Kidney (tissue), 14 donors: ENCODE results near the gene MYT1. TPM values are rescaled to one million over a fixed set of nuclear protein-coding genes. Genes with fewer than 3 reads are reported as not detected.
A peak's percentile ranks its signal among the peaks of the same experiment; 100 is the strongest.
"Not testable (repeated sequence)": the region's sequence is repeated elsewhere in the genome, so short reads cannot be mapped to it uniquely, and the experiment has no call there.

Experiments used
- DNase-seq, 5 donors: peaks; one replicate each; pipeline ENCODE4 v3.0.0-alpha.2; 2013 to 2020
- FAIRE-seq: peaks from 2 replicates; lab custom pipeline; 2012; peaks lifted over from hg19 to GRCh38; lab: Jason Lieb, UNC
- H3K27ac ChIP-seq, 2 donors: one replicate each; pipeline ENCODE4 v1.7.0; 2013; ENCODE audit warnings: low read depth in 2 of 2, low read length in 2 of 2, inconsistent platforms in 1 of 2
- H3K27me3 ChIP-seq: one replicate; pipeline ENCODE4 v1.7.1; 2013; ENCODE audit warnings: low read length, inconsistent platforms; ENCODE audit not compliant: control insufficient read depth, insufficient read depth
- H3K36me3 ChIP-seq, 3 donors: one replicate each; pipeline versions ENCODE4 v1.7.0 to v1.7.1; 2013; ENCODE audit warnings: low read length in 3 of 3, control low read depth in 1 of 3, inconsistent platforms in 1 of 3; ENCODE audit not compliant: insufficient read depth in 3 of 3, control insufficient read depth in 2 of 3
- H3K4me1 ChIP-seq, 3 donors: one replicate each; pipeline versions ENCODE4 v1.7.0 to v1.7.1; 2013; ENCODE audit warnings: low read length in 3 of 3, inconsistent platforms in 1 of 3, low read depth in 1 of 3; ENCODE audit not compliant: control insufficient read depth in 2 of 3, insufficient read depth in 2 of 3
- H3K4me3 ChIP-seq, 3 donors: one replicate each; pipeline versions ENCODE4 v1.7.0 to v1.8.1; 2013; ENCODE audit warnings: low read length in 3 of 3, control low read depth in 1 of 3, inconsistent platforms in 1 of 3
- H3K9ac ChIP-seq, 3 donors: one replicate each; pipeline versions ENCODE4 v1.7.0 to v1.7.1; 2013; ENCODE audit warnings: low read length in 3 of 3, control low read depth in 1 of 3, inconsistent platforms in 1 of 3
- H3K9me3 ChIP-seq, 3 donors: one replicate each; pipeline versions ENCODE4 v1.7.0 to v1.7.1; 2013; ENCODE audit warnings: low read length in 3 of 3, control low read depth in 1 of 3, inconsistent platforms in 1 of 3; ENCODE audit not compliant: control insufficient read depth in 2 of 3, insufficient read depth in 1 of 3
- CTCF ChIP-seq: IDR thresholded peaks from 3 replicates; pipeline ENCODE4 v1.5.1; 2012; ENCODE audit warnings: mild to moderate bottlenecking, moderate library complexity, borderline replicate concordance; ENCODE audit not compliant: insufficient read depth; ENCODE audit errors: extremely low read depth
- intact Hi-C: fragments of 100-400 bp; cut with DNase I; formaldehyde crosslinking; loops from one replicate; pipeline ENCODE4 v1.11.1; 2022
- polyA plus RNA-seq: library from polyadenylated mRNA; stranded (reverse); fragments of 350-450 nt; fragmentation: Illumina TruSeq; extraction: RNeasy Lipid Tissue Mini Kit (QIAGEN cat#74804); gene quantifications from one replicate; pipeline ENCODE4 v1.2.3, GENCODE V29; 2014; ENCODE audit warnings: low read depth, low replicate concordance; ENCODE audit not compliant: insufficient read depth
- total RNA-seq: library from RNA; stranded (reverse); fragmentation: NEBNext Ultra II Directional; extraction: Animal tissue kit (Norgen Biotek cat#: 25700); gene quantifications from one replicate; pipeline ENCODE4 v1.2.1, GENCODE V29; 2021
- donor health status: control.
- donor health status: control.
- donor health status: control.
- donor health status: control.
- donor health status: control.
- donor health status: DM: yes; HTN: yes; CAD: no.
- donor health status: Normal renal cell carcinoma (clear cell type).

The MYT1 gene
- total and polyA plus RNA-seq, 2 donors from 2014 or later = not detected

- Histone ChIP-seq H3K9me3 (no peaks in the 10 kb centered on the region), H3K4me1 (peaks cover 0 to 6% (median 0%) of the 10 kb centered on the region in 3 donors), H3K27me3 (no peaks in the 10 kb centered on the region), H3K27ac (no peak overlapping the region), H3K36me3 (no peaks in the 10 kb centered on the region), H3K9ac (no peak overlapping the region), H3K4me3 (no peak overlapping the region)
- intact Hi-C loops = no loop called here
- DNase-seq (peak in 1 of 5 donors; percentile 59), FAIRE-seq (no peak)
- no peak for TF ChIP-seq CTCF
Measured at GRCh38 chr20:64119681-64120341, 44.4 kb upstream of the MYT1 start.

GRCh38 chr20:64121586-64121985 lies 42.7 kb upstream of the MYT1 start:
- no peak for TF ChIP-seq CTCF
- H3K27ac ChIP-seq = no peak overlapping the region

GRCh38 chr20:64122927-64123326 lies 41.3 kb upstream of the MYT1 start:
- intact Hi-C loops, H3K36me3 ChIP-seq, H3K9me3 ChIP-seq, H3K27me3 ChIP-seq, H3K9ac ChIP-seq, DNase-seq, H3K4me3 ChIP-seq, H3K27ac ChIP-seq, H3K4me1 ChIP-seq, FAIRE-seq: not testable (repeated sequence)

More at GRCh38 chr20:64121586-64121985, 42.7 kb upstream of the MYT1 start:
- no peak for FAIRE-seq
- no peaks in the 10 kb centered on the region for H3K9me3 ChIP-seq
- no peaks in the 10 kb centered on the region for H3K27me3 ChIP-seq
- no peaks in the 10 kb centered on the region for H3K36me3 ChIP-seq
- no peak overlapping the region for H3K4me3 ChIP-seq
- intact Hi-C loops = no loop called here
- DNase-seq = peak in 1 of 5 donors; percentile 38
- no peak overlapping the region for H3K9ac ChIP-seq
- H3K4me1 ChIP-seq = peaks cover 0 to 6% (median 0%) of the 10 kb centered on the region in 3 donors

GRCh38 chr20:64123517-64123916 lies 40.7 kb upstream of the MYT1 start:
- H3K9me3 ChIP-seq, H3K27me3 ChIP-seq, H3K36me3 ChIP-seq, H3K9ac ChIP-seq, intact Hi-C loops, FAIRE-seq, H3K4me3 ChIP-seq, DNase-seq, H3K4me1 ChIP-seq, H3K27ac ChIP-seq: not testable (repeated sequence)
